HG03571 (cell line): ENCODE measurements around the gene PML.
"Not testable (repeated sequence)": the region's sequence is repeated elsewhere in the genome, so short reads cannot be mapped to it uniquely, and the experiment has no call there.

Experiments
- ATAC-seq: cut with Tn5 transposase; IDR thresholded peaks from one replicate; pipeline ENCODE4 v1.9.1; 2021; ENCODE audit not compliant: unreplicated experiment

PML gene

DNA sequence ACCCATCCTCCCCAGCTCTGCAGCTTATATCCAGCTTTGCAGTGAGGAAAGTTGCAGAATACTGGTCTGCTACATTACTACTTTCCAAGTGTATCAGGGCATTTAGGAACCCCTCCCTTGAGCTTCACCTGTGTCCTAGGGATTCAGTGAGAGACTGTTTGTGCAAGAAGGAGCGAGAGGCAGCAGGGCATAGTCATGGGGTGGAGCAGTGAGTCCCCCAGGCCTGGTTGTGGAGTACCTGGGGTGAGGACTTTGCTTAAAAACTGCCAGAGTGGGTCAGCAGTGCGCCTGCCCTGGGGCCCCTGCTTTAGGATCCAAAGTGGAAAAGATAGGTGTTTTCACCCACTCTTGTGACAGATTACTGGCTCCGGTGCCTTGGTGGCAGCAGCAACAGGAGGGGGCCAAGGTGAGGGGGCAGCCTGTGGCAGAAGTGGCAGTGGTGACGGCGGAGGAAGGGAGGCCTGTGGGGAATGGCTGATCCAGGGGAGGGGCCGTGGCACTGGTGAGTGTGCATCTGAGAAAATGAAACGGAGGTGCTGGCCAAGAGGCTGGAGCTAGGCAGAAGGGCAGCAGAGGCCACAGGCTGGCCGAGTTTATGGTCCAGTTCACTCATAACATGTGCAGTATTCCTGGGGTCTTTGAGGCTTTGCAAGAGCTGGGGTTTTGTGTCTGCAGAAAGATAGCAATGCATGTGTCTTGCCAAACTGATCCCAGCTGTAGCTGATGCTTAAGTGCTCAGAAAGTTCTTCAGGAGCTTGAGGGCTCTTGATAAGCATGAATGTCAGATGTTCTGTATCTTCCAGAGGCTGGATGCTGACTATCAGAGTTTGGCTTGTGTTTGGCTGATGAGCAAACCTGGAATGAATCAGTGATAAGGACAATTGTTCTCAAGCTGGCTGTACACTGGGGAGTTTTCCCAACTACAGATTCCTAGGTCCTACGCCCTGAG lies 44.5 kb downstream of the PML start:
- ATAC-seq, result no peak

GRCh38 chr15:74039656-74040010 lies 45.1 kb downstream of the PML start:
- no peak for ATAC-seq

DNA sequence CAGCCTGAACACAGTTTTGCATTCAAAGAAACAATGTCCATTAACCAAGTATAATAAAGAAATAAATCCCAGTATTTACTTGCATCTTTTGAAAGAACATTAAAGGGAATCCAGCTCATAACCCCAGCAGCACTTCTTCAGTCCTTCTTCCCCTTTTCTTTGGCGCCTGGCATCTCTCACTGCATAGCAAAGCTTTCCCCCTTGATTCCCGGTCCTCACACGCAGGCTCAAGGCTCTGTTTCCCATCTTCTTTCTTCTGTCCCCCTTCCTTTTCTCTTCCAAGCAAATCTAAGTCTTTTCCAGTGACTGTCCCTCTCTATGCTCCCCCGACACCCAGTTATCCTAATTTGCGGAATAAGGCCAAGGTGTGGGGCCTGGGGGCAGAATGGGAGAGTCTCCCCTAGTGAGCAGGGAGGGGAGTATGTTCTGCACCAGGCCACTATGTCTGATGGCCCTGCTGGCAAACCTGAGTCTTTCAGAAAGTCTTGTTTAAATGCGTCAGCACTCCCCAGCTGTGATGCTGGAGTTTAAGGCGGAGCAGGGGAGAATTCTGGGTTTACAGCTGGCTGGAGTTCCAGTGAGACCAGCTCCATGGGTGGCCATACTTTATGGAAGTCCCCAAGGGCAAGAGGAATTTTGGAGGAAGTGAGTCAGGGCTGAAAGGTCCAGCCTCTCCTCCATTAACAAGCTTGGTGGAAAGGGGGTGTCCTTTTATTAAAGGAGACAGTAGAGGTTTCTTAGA lies 45.8 kb downstream of the PML start:
- no peak for ATAC-seq

DNA sequence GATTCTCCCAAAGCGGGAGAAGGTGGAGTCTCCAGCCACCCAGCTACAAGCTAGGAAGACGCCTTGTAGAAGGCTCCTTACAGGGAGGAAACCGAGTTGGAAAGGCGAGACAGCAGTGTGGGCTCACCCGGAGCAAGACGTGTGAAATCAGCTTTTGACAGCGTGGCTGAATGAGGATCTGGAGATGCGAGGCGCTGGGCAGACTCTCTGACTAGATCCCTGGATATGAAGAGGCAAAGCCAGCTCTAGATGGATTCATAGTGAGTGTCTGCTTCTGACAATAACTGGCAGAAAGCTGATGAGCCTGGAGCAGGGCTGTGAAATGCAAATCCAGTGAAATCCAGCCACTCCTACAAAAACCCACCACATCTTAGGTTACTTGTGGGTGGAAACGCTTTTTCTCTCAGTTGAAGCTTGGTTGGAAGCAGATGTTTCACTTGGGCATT lies 46.8 kb downstream of the PML start:
- ATAC-seq, result no peak

DNA sequence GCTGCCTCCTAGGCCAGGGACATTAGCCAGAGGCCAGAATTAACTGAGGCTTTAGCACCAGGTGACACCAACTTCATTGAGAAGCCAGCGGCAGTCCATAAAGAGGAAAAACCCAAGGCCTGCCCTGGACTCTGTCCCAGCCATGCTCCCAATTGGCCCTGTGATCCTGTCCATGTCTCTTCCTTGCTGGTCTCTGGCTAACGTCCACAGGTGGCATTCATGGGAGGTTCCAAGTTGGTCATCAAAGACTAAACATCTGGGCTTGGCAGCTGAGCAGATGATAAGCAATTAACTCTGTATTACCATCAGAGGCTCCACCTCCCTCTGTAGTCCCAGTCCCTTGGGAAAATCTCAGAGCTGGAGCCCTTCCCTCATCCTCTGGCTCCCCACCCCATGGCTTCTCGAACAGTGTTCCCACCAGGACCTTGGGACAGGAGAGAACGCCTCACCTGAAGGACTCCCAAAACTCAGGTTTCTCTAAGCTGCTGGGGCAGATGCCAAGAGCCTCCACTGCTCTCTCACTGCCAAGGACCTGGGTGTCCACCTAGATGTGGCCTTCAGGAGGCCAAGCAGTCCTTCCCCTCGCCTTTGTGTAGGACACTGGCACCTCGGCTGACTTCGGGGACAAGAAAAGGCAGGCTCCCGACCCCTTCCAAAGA lies 47.4 kb downstream of the PML start:
- no peak for ATAC-seq

DNA sequence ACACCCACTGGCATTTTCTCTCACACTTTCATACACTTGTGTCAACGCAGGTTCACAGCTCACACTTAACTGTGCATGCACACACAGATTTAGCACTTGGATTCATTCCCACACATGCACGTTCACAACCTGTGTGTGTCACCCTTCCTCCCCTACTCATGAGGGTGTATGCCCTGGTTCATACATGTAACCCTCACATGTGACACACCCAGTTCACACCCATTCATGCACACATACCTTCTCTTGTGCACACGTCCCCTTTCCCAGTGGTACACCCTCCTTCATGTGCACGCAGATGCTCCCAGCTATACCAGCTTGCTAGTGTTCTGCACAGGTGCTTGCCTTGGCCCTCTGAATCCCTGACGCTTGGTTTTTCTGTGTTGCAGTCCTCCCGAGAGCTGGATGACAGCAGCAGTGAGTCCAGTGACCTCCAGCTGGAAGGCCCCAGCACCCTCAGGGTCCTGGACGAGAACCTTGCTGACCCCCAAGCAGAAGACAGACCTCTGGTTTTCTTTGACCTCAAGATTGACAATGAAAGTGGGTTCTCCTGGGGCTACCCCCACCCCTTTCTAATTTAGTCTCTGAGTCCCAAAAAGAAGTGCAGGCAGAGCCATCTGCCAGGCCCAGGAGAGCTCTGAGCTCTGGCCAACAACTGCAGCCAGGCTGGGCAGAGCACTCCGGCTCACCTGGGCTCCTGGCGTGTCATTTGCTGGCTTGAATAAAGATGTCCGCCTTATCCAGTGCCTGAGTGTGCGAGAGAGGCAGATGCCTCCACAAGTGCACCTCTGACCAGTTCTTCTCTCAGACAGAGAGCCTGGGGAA lies 48.3 kb downstream of the PML start:
- no peak for ATAC-seq

- no peak for ATAC-seq
Measured at GRCh38 chr15:74043425-74044266, 49.1 kb downstream of the PML start.

- no peak for ATAC-seq
Measured at GRCh38 chr15:74044267-74045110, 50.0 kb downstream of the PML start.

- ATAC-seq, result no peak
Measured at GRCh38 chr15:74045184-74045583, 50.7 kb downstream of the PML start.

DNA sequence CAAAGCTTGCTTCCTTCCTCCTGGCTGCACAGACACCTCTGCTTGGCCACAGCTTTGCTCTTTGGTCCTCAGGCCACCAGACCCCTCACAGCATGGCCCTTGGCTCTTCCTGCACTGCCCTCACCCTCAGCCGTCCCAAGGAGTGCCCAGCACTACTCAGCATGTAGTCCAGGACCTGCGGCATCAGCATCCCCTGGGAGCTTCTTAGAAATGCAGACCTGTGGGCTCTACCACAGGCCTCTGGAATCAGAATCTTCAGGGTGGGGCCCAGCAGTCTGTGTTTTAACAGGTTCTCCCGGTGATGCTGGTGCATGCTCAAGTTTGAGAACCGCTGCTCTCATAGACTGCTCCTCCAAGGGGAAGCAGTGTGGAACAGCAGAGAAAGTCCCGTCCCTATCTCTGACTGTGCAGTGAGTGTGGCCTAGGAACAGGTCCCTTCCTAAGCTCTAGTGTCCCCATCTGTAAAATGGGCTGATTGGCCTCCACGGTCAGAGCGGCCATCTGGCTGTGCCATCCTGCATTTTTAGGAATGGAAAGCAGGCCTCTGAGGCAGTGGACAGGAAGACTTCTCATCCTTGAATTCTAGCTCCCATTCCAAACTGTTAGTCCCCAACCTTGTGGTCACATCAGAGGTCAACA lies 51.2 kb downstream of the PML start:
- ATAC-seq, result no peak

GRCh38 chr15:74046275-74046674 lies 51.8 kb downstream of the PML start:
- ATAC-seq, result no peak

GRCh38 chr15:74050127-74050526 lies 55.6 kb downstream of the PML start:
- ATAC-seq, result no peak

- ATAC-seq, result no peak
Measured at GRCh38 chr15:74050556-74051234, 56.2 kb downstream of the PML start.

- not testable (repeated sequence) for ATAC-seq
Measured at GRCh38 chr15:74052271-74053260, 58.0 kb downstream of the PML start.

DNA sequence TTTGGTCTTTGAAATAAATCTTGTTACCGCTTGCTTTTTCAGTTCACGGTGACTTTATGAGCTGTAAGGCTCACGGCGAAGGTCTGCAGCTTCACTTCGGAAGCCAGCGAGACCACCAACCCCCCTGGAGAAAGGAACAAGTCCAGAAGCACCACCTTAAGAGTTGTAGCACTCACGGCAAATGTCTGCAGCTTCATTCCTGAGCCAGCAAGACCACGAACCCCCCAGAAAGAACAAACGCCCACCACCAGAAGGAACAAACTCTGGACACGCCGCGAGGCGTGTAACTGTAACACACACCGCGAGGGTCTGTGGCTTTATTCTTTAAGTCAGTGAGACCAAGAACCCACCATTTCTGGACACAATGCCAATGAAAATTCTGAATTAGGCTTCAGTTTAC lies 59.0 kb downstream of the PML start:
- no peak for ATAC-seq

DNA sequence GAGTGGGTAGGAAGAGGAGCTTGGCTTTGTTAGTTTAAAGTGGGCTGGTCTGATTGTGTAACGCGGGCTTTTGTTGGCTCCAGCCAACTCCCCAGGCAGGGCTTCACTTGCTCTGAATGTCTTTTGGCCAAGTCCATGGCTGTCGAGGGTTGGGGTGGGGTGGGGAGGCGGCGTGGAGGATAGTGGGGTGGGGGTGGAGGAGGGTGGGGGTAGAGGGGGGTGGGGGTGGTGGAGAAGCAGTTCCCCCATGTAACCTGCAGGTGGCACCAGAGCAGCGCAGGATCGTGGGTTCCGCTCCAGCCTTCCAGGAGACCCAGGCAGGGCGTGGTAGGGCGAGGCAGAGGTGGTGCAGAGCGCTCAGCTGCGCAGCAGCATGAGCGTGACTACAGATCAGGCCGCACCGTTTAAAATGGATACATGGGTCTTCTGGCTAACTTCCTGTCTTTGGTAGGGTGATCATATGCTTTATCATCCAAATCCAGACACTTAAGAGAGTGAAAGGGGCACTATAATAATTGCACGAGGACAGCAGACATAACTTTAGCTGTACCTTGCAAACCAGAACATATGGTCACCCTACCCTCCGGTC lies 59.5 kb downstream of the PML start:
- no peak for ATAC-seq
